Type B pancreatic cell (in vitro differentiated cells): Measurements from ENCODE around the gene GUCY1A2. TPM values are rescaled to one million over a fixed set of nuclear protein-coding genes. Genes with fewer than 3 reads are reported as not detected.
A peak's percentile ranks its signal among the peaks of the same experiment; 100 is the strongest.
"Not testable (repeated sequence)": the region's sequence is repeated elsewhere in the genome, so short reads cannot be mapped to it uniquely, and the experiment has no call there.

Experiments
- DNase-seq: peaks from one replicate; pipeline ENCODE4 v3.0.0; 2021; ENCODE audit warnings: mixed read lengths; ENCODE audit not compliant: unreplicated experiment; ENCODE audit errors: extremely low spot score
- H3K27ac Mint-ChIP-seq: 2 replicates; pipeline ENCODE4 v1.8.0; 2021; ENCODE audit warnings: mild to moderate bottlenecking, mixed read lengths
- H3K27me3 Mint-ChIP-seq: 2 replicates; pipeline ENCODE4 v1.8.0; 2021; ENCODE audit warnings: mixed read lengths
- H3K36me3 Mint-ChIP-seq: 2 replicates; pipeline ENCODE4 v1.8.0; 2021; ENCODE audit warnings: mixed read lengths
- H3K4me1 Mint-ChIP-seq: one replicate; pipeline ENCODE4 v1.8.0; 2021; ENCODE audit warnings: mixed read lengths; ENCODE audit not compliant: unreplicated experiment
- H3K4me3 Mint-ChIP-seq: 2 replicates; pipeline ENCODE4 v1.8.0; 2021; ENCODE audit warnings: mild to moderate bottlenecking, mixed read lengths
- H3K9me3 Mint-ChIP-seq: 2 replicates; pipeline ENCODE4 v1.8.0; 2021; ENCODE audit warnings: mixed read lengths
- long read RNA-seq: library from polyadenylated mRNA; unstranded; transcript quantifications from one replicate; pipeline ENCODE4 v2.0.0, GENCODE V29; 2020
- total RNA-seq: library from RNA; stranded (reverse); gene quantifications from 2 replicates; pipeline ENCODE4 v1.2.1, GENCODE V29; 2021; ENCODE audit warnings: low replicate concordance
- TF ChIP-seq, protein P1 (sequence below): fragments of 200-600 bp; sonication (generic); conservative IDR thresholded peaks from 2 replicates; pipeline ENCODE4 v1.5.0; 2021; ENCODE audit warnings: antibody characterized with exemption, mild to moderate bottlenecking

Gene GUCY1A2, protein sequence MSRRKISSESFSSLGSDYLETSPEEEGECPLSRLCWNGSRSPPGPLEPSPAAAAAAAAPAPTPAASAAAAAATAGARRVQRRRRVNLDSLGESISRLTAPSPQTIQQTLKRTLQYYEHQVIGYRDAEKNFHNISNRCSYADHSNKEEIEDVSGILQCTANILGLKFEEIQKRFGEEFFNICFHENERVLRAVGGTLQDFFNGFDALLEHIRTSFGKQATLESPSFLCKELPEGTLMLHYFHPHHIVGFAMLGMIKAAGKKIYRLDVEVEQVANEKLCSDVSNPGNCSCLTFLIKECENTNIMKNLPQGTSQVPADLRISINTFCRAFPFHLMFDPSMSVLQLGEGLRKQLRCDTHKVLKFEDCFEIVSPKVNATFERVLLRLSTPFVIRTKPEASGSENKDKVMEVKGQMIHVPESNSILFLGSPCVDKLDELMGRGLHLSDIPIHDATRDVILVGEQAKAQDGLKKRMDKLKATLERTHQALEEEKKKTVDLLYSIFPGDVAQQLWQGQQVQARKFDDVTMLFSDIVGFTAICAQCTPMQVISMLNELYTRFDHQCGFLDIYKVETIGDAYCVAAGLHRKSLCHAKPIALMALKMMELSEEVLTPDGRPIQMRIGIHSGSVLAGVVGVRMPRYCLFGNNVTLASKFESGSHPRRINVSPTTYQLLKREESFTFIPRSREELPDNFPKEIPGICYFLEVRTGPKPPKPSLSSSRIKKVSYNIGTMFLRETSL
- 12.2 and 13.2 TPM in 2 replicates for total RNA-seq
- long read RNA-seq, partial matches to known transcripts: 1 of 2 reads
- long read RNA-seq, other reads (novel, unspliced or antisense): 1 of 2 reads

DNA sequence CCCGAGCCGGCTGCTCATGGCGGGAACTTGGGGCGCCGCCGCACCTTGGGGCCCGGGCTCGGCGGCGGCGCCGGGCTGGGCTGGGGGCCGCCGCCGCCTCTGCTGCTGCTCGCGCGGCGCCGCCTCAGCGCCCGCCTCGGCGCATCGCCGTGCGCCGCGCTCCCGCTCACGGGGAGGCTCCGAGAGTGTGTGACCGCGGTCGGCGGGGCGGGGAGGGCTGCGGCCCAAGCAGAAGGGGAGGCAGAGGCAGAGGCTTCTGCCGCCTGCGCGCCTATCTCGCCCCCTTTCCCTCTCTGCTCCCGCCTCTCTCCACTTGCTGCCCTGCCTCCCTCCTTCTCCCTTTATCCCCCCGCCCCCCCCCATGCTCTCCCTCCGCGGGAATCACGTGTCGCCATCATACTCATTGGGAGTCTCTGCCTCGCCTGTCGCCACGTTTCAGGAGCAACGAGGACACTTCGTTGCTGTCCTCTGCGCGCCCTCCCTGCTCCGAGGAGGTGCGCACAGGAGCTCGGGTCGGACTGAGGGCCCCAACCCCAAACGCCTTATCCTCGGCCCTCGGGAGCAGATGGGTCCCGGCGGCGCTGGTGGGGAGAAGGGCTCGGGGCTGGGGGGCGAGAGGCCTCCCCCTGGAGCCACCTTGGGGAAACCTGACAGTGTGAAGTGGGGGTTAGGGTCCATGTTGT lies at the start of gene GUCY1A2:
GUCY1A2 (minus strand) TSS at position 258 of the 683 bp plus-strand sequence. CDS start 421 bp downstream, outside the sequence.
- H3K4me3 Mint-ChIP-seq: peak within 1 kb of the TSS; percentile 91
- H3K36me3 Mint-ChIP-seq: no peaks in the 10 kb centered on the region
- H3K27me3 Mint-ChIP-seq: peaks cover 52% of the 10 kb centered on the region
- H3K4me1 Mint-ChIP-seq: peaks cover 10% of the 10 kb centered on the region
- peak; percentile 65 for DNase-seq
- TF ChIP-seq, protein P1, sequence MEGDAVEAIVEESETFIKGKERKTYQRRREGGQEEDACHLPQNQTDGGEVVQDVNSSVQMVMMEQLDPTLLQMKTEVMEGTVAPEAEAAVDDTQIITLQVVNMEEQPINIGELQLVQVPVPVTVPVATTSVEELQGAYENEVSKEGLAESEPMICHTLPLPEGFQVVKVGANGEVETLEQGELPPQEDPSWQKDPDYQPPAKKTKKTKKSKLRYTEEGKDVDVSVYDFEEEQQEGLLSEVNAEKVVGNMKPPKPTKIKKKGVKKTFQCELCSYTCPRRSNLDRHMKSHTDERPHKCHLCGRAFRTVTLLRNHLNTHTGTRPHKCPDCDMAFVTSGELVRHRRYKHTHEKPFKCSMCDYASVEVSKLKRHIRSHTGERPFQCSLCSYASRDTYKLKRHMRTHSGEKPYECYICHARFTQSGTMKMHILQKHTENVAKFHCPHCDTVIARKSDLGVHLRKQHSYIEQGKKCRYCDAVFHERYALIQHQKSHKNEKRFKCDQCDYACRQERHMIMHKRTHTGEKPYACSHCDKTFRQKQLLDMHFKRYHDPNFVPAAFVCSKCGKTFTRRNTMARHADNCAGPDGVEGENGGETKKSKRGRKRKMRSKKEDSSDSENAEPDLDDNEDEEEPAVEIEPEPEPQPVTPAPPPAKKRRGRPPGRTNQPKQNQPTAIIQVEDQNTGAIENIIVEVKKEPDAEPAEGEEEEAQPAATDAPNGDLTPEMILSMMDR: no peak
- H3K9me3 Mint-ChIP-seq: no peaks in the 10 kb centered on the region
- H3K27ac Mint-ChIP-seq: peak within 1 kb of the TSS; percentile 64

DNA sequence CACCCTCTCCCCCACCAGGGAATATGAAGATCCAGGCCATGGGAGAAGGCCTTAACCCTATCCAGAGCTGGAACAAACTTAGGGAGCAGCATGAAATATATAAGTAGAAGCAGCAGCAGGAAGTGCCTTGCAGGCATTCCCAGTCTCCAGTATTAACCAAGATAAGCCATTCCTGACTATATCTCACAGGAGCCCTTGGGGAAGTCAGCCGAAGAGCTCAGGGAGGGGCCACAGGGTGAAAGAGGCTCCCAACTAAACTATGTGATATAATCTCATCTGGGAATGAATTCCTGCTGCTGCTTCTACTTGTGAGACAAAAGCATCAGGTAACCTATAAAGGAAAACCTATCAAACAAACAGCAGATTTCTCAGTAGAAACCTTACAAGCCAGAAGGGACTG lies 36.1 kb upstream of the GUCY1A2 start:
- Mint-ChIP-seq H3K4me3 (no peak overlapping the region), H3K9me3 (peaks cover 12% of the 10 kb centered on the region), H3K27me3 (no peaks in the 10 kb centered on the region), H3K27ac (no peak overlapping the region), H3K4me1 (no peaks in the 10 kb centered on the region), H3K36me3 (no peaks in the 10 kb centered on the region)
- DNase-seq: no peak
- TF ChIP-seq, protein P1: no peak

DNA sequence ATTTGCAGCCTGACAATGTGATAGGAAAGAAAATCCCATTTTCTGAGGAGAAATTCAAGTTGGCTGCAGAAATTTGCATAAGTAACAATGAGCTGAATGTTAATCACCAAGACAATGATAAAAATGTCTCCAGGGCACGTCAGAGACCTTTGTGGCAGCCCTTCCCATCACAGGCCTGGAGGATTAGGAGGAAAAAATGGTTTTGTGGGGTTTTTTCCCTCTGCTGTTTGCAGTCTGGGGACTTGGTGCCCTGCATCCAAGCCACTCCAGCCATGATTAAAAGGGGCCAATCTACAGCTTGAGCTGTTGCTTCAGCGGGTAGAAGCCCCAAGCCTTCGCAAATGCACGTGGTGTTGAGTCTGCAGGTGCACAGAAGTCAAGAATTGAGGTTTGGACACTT lies 33.1 kb upstream of the GUCY1A2 start:
- H3K27ac Mint-ChIP-seq, H3K36me3 Mint-ChIP-seq, H3K4me1 Mint-ChIP-seq, H3K27me3 Mint-ChIP-seq, H3K4me3 Mint-ChIP-seq, DNase-seq: not testable (repeated sequence)
- H3K9me3 Mint-ChIP-seq: peaks cover 12% of the 10 kb centered on the region

DNA sequence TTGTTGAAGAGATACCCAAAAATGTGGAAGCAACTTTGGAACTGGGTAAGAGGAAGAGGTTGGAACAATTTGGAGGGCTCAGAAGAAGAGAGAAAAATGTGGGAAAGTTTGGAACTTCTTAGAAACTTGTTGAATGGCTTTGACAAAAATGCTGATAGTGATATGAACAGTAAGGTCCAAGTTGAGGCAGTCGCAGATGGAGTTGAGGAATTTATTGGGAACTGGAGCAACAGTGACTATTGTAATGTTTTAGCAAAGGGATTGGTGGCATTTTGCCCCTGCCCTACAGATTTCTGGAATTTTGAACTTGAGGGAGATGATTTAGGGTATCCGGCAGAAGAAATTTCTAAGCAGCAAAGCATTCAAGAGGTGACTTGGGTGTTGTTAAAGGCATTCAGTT lies 32.6 kb upstream of the GUCY1A2 start:
- peaks cover 12% of the 10 kb centered on the region for H3K9me3 Mint-ChIP-seq
- H3K4me1 Mint-ChIP-seq, DNase-seq, H3K27me3 Mint-ChIP-seq, H3K4me3 Mint-ChIP-seq, H3K27ac Mint-ChIP-seq, H3K36me3 Mint-ChIP-seq: not testable (repeated sequence)

DNA sequence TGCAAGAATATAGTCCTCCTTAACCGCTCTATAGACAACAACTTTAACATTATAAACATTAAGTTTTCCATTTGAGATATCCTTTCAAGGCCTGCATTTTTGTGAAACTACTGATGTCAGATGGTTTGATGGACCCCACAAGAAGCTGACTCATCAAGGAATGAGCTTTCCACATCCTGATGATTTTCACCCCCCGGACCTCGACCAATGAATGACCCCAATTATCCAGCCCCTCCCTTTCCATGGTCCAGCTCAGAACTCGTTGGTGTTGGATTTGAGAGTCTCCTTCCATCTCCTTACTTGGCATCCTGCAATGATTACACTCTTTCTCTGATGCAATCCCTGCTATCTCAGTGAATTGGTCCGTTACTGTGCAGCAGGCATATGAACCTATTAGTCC lies 31.8 kb upstream of the GUCY1A2 start:
- H3K9me3 Mint-ChIP-seq: peaks cover 12% of the 10 kb centered on the region
- TF ChIP-seq, protein P1: no peak
- no peaks in the 10 kb centered on the region for H3K27me3 Mint-ChIP-seq
- H3K36me3 Mint-ChIP-seq: no peaks in the 10 kb centered on the region
- H3K4me3 Mint-ChIP-seq: no peak overlapping the region
- no peak overlapping the region for H3K27ac Mint-ChIP-seq
- DNase-seq: no peak
- no peaks in the 10 kb centered on the region for H3K4me1 Mint-ChIP-seq

DNA sequence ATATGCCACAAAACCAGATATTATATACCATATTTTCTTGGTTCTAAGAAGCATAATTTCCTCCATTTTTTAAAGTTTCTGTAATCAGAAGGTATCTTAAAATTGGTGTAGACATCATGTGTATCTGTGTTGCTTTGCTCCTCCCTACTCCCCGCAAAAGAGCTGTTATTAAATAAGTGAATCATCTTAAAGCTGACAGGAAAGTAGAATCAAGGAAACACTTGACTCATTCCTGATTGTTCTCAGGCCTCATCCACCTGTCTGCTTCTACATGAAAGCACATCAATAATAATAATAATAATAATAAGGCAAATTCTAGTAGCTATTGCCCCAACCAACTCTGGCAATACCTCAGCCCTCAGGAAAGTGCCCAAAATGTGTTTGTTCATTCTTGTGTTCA lies 26.2 kb upstream of the GUCY1A2 start:
- H3K9me3 Mint-ChIP-seq: peaks cover 5% of the 10 kb centered on the region
- H3K27ac Mint-ChIP-seq: no peak overlapping the region
- no peak for DNase-seq
- H3K4me1 Mint-ChIP-seq: no peaks in the 10 kb centered on the region
- H3K36me3 Mint-ChIP-seq: no peaks in the 10 kb centered on the region
- TF ChIP-seq, protein P1: no peak
- H3K27me3 Mint-ChIP-seq: no peaks in the 10 kb centered on the region
- no peak overlapping the region for H3K4me3 Mint-ChIP-seq
